ENCODE results near the gene NELL1.

The NELL1 gene

GRCh38 chr11:21464601-21465193, 795.3 kb downstream of the NELL1 start:
- no peak for TF ChIP-seq CTCF (conservative IDR thresholded peaks at IDR 0.05; ENCODE audit: low read length)
- TF ChIP-seq EZH2phosphoT487 (IDR thresholded peaks at IDR 0.05; ENCODE audit: borderline replicate concordance) = no peak
- H3K79me2 ChIP-seq (ENCODE audit: insufficient read depth, low read length) = no peaks in the 10 kb centered on the region
- H3K36me3 ChIP-seq (ENCODE audit: insufficient read depth, low read length) = no peaks in the 10 kb centered on the region
- H3K9me2 ChIP-seq (replicated peaks; ENCODE audit: low read depth, low read length) = no peaks in the 10 kb centered on the region
- H3K4me1 ChIP-seq (ENCODE audit: insufficient read depth, low read length, poor library complexity, severe bottlenecking) = no peaks in the 10 kb centered on the region
- no peaks in the 10 kb centered on the region for H3K27me3 ChIP-seq (ENCODE audit: insufficient read depth, low read length, poor library complexity, severe bottlenecking)
- H4K20me1 ChIP-seq (ENCODE audit: insufficient read depth, low read length, poor library complexity, severe bottlenecking) = no peaks in the 10 kb centered on the region
- no peak overlapping the region for H3K4me3 ChIP-seq (ENCODE audit: low read length, poor library complexity, severe bottlenecking)
- no peak overlapping the region for H3K9ac ChIP-seq (ENCODE audit: low read depth, low read length, poor library complexity, severe bottlenecking)
- H2AFZ ChIP-seq (ENCODE audit: low read length) = no peak overlapping the region
- H3K9me3 ChIP-seq (ENCODE audit: insufficient read depth, low read depth, low read length) = no peaks in the 10 kb centered on the region
- no peaks in the 10 kb centered on the region for H3F3A ChIP-seq (ENCODE audit: low read depth)
- no peak overlapping the region for H3K4me2 ChIP-seq (ENCODE audit: low read depth, low read length, poor library complexity, severe bottlenecking)

GRCh38 chr11:21465203-21465602, 795.8 kb downstream of the NELL1 start:
- Histone ChIP-seq H3K9ac (ENCODE audit: low read depth, low read length, poor library complexity, severe bottlenecking) (no peak overlapping the region), H3K36me3 (ENCODE audit: insufficient read depth, low read length) (no peaks in the 10 kb centered on the region), H2AFZ (ENCODE audit: low read length) (no peak overlapping the region), H4K20me1 (ENCODE audit: insufficient read depth, low read length, poor library complexity, severe bottlenecking) (no peaks in the 10 kb centered on the region), H3K4me1 (ENCODE audit: insufficient read depth, low read length, poor library complexity, severe bottlenecking) (no peaks in the 10 kb centered on the region), H3K9me3 (ENCODE audit: insufficient read depth, low read depth, low read length) (no peaks in the 10 kb centered on the region), H3K4me2 (ENCODE audit: low read depth, low read length, poor library complexity, severe bottlenecking) (no peak overlapping the region), H3K4me3 (ENCODE audit: low read length, poor library complexity, severe bottlenecking) (no peak overlapping the region), H3K79me2 (ENCODE audit: insufficient read depth, low read length) (no peaks in the 10 kb centered on the region), H3K27me3 (ENCODE audit: insufficient read depth, low read length, poor library complexity, severe bottlenecking) (no peaks in the 10 kb centered on the region), H3K9me2 (replicated peaks; ENCODE audit: low read depth, low read length) (no peaks in the 10 kb centered on the region), H3F3A (ENCODE audit: low read depth) (no peaks in the 10 kb centered on the region)
- TF ChIP-seq EZH2phosphoT487 (IDR thresholded peaks at IDR 0.05; ENCODE audit: borderline replicate concordance) = no peak
- no peak for TF ChIP-seq CTCF (conservative IDR thresholded peaks at IDR 0.05; ENCODE audit: low read length)

- Histone ChIP-seq H4K20me1 (ENCODE audit: insufficient read depth, low read length, poor library complexity, severe bottlenecking) (no peaks in the 10 kb centered on the region), H3K27me3 (ENCODE audit: insufficient read depth, low read length, poor library complexity, severe bottlenecking) (no peaks in the 10 kb centered on the region), H2AFZ (ENCODE audit: low read length) (no peak overlapping the region), H3K9me2 (replicated peaks; ENCODE audit: low read depth, low read length) (no peaks in the 10 kb centered on the region), H3K4me1 (ENCODE audit: insufficient read depth, low read length, poor library complexity, severe bottlenecking) (no peaks in the 10 kb centered on the region), H3K4me2 (ENCODE audit: low read depth, low read length, poor library complexity, severe bottlenecking) (no peak overlapping the region), H3K4me3 (ENCODE audit: low read length, poor library complexity, severe bottlenecking) (no peak overlapping the region), H3K9ac (ENCODE audit: low read depth, low read length, poor library complexity, severe bottlenecking) (no peak overlapping the region), H3K36me3 (ENCODE audit: insufficient read depth, low read length) (no peaks in the 10 kb centered on the region), H3F3A (ENCODE audit: low read depth) (no peaks in the 10 kb centered on the region), H3K79me2 (ENCODE audit: insufficient read depth, low read length) (no peaks in the 10 kb centered on the region), H3K9me3 (ENCODE audit: insufficient read depth, low read depth, low read length) (no peaks in the 10 kb centered on the region)
- TF ChIP-seq EZH2phosphoT487 (IDR thresholded peaks at IDR 0.05; ENCODE audit: borderline replicate concordance) (no peak), CTCF (conservative IDR thresholded peaks at IDR 0.05; ENCODE audit: low read length) (no peak)
These were observed 796.5 kb downstream of the NELL1 start for GRCh38 chr11:21465920-21466319.
